ENCODE results near the gene NADK2.

GRCh38 chr5:36244076-36244475 lies 2.4 kb upstream of the NADK2 start:
- TF ChIP-seq REST (IDR thresholded peaks at IDR 0.05; ENCODE audit: low read depth) (no peak), CREB1 (IDR thresholded peaks at IDR 0.05; ENCODE audit: low read depth) (no peak), CEBPB (IDR thresholded peaks at IDR 0.05) (no peak), ZBTB7A (IDR thresholded peaks at IDR 0.05; ENCODE audit: low read depth) (no peak), USF1 (IDR thresholded peaks at IDR 0.05) (no peak), TAF1 (IDR thresholded peaks at IDR 0.05; ENCODE audit: low read depth) (no peak), TCF12 (IDR thresholded peaks at IDR 0.05; ENCODE audit: low read depth) (no peak), EP300 (IDR thresholded peaks at IDR 0.05; ENCODE audit: borderline replicate concordance) (no peak), EGR1 (IDR thresholded peaks at IDR 0.05) (no peak), YY1 (IDR thresholded peaks at IDR 0.05; ENCODE audit: low read depth) (no peak), RAD21 (IDR thresholded peaks at IDR 0.05; ENCODE audit: low read depth) (no peak), MAX (IDR thresholded peaks at IDR 0.05) (no peak), NFIC (IDR thresholded peaks at IDR 0.05) (no peak), FOXM1 (IDR thresholded peaks at IDR 0.05; ENCODE audit: borderline replicate concordance, low read depth) (no peak)
